K562 (cell line): ENCODE data around the gene MANEAL. TPM values are rescaled to one million over a fixed set of nuclear protein-coding genes. Genes with fewer than 3 reads are reported as not detected.

Experiments
- ELF2 ChIP-seq: fragments of 250-450 bp; sonication (Bioruptor Pico); IDR thresholded peaks from 2 replicates; pipeline ENCODE4 v1.5.0; 2021; ENCODE audit warnings: mild to moderate bottlenecking
- FOXP1 ChIP-seq: sonication (generic); formaldehyde crosslinking; IDR thresholded peaks from 2 replicates; pipeline ENCODE4 v1.8.0; 2022; ENCODE audit warnings: mild to moderate bottlenecking, missing genetic modification reagents
- GATAD2B ChIP-seq: fragments of 450-650 bp; IDR thresholded peaks from 2 replicates; pipeline ENCODE4 v1.6.1; 2017; ENCODE audit warnings: mild to moderate bottlenecking, borderline replicate concordance
- LARP7 ChIP-seq: fragments of 450-650 bp; IDR thresholded peaks from 2 replicates; pipeline ENCODE4 v1.6.1; 2016
- MEIS2 ChIP-seq: fragments of 450-650 bp; IDR thresholded peaks from 2 replicates; pipeline ENCODE4 v1.6.1; 2014; ENCODE audit warnings: mild to moderate bottlenecking; ENCODE audit not compliant: partially characterized antibody
- PHB ChIP-seq: fragments of 250-450 bp; sonication (Bioruptor Pico); IDR thresholded peaks from 2 replicates; pipeline ENCODE4 v1.5.0; 2021
- SIX5 ChIP-seq, 2 experiments: IDR thresholded peaks; 2 replicates each; pipeline ENCODE4 v1.6.1; 2011; ENCODE audit warnings: low read length in 2 of 2, borderline replicate concordance in 1 of 2, low read depth in 1 of 2, mild to moderate bottlenecking in 1 of 2, moderate library complexity in 1 of 2; ENCODE audit not compliant: insufficient read depth in 1 of 2
- THRAP3 ChIP-seq: fragments of 450-650 bp; IDR thresholded peaks from 2 replicates; pipeline ENCODE4 v1.6.1; 2016; ENCODE audit warnings: mild to moderate bottlenecking, inconsistent platforms, borderline replicate concordance
- ZC3H4 ChIP-seq: sonication (generic); formaldehyde crosslinking; IDR thresholded peaks from 2 replicates; pipeline ENCODE4 v1.9.0; 2021; ENCODE audit warnings: missing genetic modification reagents, borderline replicate concordance
- ZNF165 ChIP-seq: fragments of 250-450 bp; sonication (Bioruptor Pico); IDR thresholded peaks from 2 replicates; pipeline ENCODE4 v1.4.0; 2020; ENCODE audit warnings: borderline replicate concordance
- ZNF274 ChIP-seq: IDR thresholded peaks from 2 replicates; pipeline ENCODE4 v1.6.1; 2011; ENCODE audit warnings: low read depth, mild to moderate bottlenecking, low read length, moderate library complexity, borderline replicate concordance
- ZNF282 ChIP-seq: sonication (generic); formaldehyde crosslinking; IDR thresholded peaks from 2 replicates; pipeline ENCODE4 v1.8.1; 2023; ENCODE audit warnings: missing genetic modification reagents
- ZNF444 ChIP-seq: fragments of 250-450 bp; sonication (Bioruptor Pico); IDR thresholded peaks from 2 replicates; pipeline ENCODE4 v1.4.0; 2020; ENCODE audit warnings: mild to moderate bottlenecking, moderate library complexity
- polyA plus RNA-seq, 8 experiments: library from polyadenylated mRNA; depleted of rRNA in 4 of 8; stranded (reverse) in 5 of 8; unstranded in 3 of 8; fragments of >200 nt; fragmentation: Nextera tagmentation in 2 of 8; fragmentation: Illumina TruSeq in 1 of 8; extraction: Ambion mirVana in 2 of 8; extraction: Trizol in 1 of 8; gene quantifications; 2 replicates each; pipeline versions ENCODE4 v1.2.1 to v1.2.3, GENCODE V29; 2011 to 2014; ENCODE audit warnings: inconsistent platforms in 1 of 8, missing spikeins in 1 of 8
- total RNA-seq, 7 experiments: library from RNA; depleted of rRNA in 6 of 7; stranded (reverse); fragments of >200 nt in 6 of 7; fragmentation: Illumina TruSeq in 2 of 7; extraction: Trizol in 2 of 7; gene quantifications; 2 replicates each; pipeline versions ENCODE4 v1.2.1 to v1.2.3, GENCODE V29; 2011 to 2021; ENCODE audit warnings: low replicate concordance in 1 of 7
- TF ChIP-seq, protein P1 (sequence below): fragments of 450-650 bp; IDR thresholded peaks from 2 replicates; pipeline ENCODE4 v1.6.1; 2017; ENCODE audit warnings: mild to moderate bottlenecking, moderate library complexity
- TF ChIP-seq, protein P2 (sequence below): fragments of 450-650 bp; IDR thresholded peaks from 2 replicates; pipeline ENCODE4 v1.6.1; 2017; ENCODE audit warnings: antibody characterized with exemption
- TF ChIP-seq, protein P3 (sequence below): fragments of 450-650 bp; IDR thresholded peaks from 2 replicates; pipeline ENCODE4 v1.6.1; 2016
- TF ChIP-seq, protein P4 (sequence below): sonication (generic); formaldehyde crosslinking; IDR thresholded peaks from 2 replicates; pipeline ENCODE4 v1.8.0; 2023; ENCODE audit warnings: mild to moderate bottlenecking, missing genetic modification reagents
- TF ChIP-seq, protein P5 (sequence below), 2 experiments: fragments of 450-650 bp; conservative IDR thresholded peaks; 2 replicates each; pipeline ENCODE4 v1.6.1; 2017; ENCODE audit warnings: mild to moderate bottlenecking in 2 of 2, moderate library complexity in 2 of 2

The MANEAL gene
- total and polyA plus RNA-seq, 9 of the 15 experiments (the other 6 are each of a cell fraction or from before 2014, with no cell fraction given): 0.37 to 3.2 (median 1.2) TPM

DNA sequence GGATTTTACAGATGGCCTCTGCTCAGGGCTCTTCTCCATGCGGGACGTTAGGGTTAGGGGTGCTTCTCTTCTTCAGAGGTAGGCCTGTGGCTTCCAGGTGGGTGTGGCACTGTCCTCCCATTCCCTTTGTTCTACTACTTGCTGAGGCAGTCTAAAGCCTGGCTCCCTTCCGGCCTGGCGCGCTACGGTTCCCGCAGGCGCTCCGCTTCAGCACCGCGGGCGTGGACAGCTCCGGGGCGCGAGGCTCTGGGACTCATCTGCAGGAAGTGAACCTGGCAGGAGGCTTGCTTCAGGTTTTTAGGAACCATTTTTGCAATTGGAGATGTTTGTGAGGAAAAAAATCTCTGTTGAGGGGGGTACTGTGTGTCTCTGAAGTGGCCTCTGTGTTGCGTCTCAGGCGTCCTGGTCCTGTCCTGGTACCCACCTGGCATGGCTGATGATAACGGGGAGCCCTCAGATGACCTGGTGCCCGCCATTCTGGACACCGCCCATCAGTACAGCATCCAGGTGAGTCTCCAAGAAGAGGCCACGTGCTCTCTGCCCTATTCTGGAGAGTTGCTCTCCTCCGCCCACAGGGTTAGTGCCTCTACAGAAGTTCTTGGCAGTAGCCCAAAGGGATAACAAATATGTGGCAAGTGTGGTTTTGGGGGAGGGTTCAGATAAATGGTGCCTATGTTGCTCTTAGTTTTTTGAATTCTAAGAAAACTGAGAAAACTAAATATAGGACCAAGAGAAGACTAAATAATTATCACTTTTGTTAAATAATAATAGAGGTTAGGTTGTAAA lies 1.9 kb downstream of the MANEAL start (continued):
- TF ChIP-seq, protein P1, sequence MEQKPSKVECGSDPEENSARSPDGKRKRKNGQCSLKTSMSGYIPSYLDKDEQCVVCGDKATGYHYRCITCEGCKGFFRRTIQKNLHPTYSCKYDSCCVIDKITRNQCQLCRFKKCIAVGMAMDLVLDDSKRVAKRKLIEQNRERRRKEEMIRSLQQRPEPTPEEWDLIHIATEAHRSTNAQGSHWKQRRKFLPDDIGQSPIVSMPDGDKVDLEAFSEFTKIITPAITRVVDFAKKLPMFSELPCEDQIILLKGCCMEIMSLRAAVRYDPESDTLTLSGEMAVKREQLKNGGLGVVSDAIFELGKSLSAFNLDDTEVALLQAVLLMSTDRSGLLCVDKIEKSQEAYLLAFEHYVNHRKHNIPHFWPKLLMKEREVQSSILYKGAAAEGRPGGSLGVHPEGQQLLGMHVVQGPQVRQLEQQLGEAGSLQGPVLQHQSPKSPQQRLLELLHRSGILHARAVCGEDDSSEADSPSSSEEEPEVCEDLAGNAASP: no peak
- peak; percentile 88; the same call in 1 of the 2 replicates for TF ChIP-seq FOXP1
- TF ChIP-seq SIX5 (IDR thresholded peaks at IDR 0.05; ENCODE audit: borderline replicate concordance in 1 of 2, insufficient read depth in 1 of 2, low read depth in 1 of 2, low read length in 2 of 2): no peak
- TF ChIP-seq, protein P2, sequence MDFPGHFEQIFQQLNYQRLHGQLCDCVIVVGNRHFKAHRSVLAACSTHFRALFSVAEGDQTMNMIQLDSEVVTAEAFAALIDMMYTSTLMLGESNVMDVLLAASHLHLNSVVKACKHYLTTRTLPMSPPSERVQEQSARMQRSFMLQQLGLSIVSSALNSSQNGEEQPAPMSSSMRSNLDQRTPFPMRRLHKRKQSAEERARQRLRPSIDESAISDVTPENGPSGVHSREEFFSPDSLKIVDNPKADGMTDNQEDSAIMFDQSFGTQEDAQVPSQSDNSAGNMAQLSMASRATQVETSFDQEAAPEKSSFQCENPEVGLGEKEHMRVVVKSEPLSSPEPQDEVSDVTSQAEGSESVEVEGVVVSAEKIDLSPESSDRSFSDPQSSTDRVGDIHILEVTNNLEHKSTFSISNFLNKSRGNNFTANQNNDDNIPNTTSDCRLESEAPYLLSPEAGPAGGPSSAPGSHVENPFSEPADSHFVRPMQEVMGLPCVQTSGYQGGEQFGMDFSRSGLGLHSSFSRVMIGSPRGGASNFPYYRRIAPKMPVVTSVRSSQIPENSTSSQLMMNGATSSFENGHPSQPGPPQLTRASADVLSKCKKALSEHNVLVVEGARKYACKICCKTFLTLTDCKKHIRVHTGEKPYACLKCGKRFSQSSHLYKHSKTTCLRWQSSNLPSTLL: no peak
- no peak for TF ChIP-seq ZNF444 (CRISPR knock-in tag)
- no peak for TF ChIP-seq GATAD2B
- TF ChIP-seq LARP7: no peak
- TF ChIP-seq, protein P3, sequence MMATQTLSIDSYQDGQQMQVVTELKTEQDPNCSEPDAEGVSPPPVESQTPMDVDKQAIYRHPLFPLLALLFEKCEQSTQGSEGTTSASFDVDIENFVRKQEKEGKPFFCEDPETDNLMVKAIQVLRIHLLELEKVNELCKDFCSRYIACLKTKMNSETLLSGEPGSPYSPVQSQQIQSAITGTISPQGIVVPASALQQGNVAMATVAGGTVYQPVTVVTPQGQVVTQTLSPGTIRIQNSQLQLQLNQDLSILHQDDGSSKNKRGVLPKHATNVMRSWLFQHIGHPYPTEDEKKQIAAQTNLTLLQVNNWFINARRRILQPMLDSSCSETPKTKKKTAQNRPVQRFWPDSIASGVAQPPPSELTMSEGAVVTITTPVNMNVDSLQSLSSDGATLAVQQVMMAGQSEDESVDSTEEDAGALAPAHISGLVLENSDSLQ: no peak
- no peak for TF ChIP-seq ELF2 (CRISPR knock-in tag)
- no peak for TF ChIP-seq THRAP3
- TF ChIP-seq ZNF282 (CRISPR knock-in tag): no peak
- no peak for TF ChIP-seq MEIS2
- TF ChIP-seq, protein P4, sequence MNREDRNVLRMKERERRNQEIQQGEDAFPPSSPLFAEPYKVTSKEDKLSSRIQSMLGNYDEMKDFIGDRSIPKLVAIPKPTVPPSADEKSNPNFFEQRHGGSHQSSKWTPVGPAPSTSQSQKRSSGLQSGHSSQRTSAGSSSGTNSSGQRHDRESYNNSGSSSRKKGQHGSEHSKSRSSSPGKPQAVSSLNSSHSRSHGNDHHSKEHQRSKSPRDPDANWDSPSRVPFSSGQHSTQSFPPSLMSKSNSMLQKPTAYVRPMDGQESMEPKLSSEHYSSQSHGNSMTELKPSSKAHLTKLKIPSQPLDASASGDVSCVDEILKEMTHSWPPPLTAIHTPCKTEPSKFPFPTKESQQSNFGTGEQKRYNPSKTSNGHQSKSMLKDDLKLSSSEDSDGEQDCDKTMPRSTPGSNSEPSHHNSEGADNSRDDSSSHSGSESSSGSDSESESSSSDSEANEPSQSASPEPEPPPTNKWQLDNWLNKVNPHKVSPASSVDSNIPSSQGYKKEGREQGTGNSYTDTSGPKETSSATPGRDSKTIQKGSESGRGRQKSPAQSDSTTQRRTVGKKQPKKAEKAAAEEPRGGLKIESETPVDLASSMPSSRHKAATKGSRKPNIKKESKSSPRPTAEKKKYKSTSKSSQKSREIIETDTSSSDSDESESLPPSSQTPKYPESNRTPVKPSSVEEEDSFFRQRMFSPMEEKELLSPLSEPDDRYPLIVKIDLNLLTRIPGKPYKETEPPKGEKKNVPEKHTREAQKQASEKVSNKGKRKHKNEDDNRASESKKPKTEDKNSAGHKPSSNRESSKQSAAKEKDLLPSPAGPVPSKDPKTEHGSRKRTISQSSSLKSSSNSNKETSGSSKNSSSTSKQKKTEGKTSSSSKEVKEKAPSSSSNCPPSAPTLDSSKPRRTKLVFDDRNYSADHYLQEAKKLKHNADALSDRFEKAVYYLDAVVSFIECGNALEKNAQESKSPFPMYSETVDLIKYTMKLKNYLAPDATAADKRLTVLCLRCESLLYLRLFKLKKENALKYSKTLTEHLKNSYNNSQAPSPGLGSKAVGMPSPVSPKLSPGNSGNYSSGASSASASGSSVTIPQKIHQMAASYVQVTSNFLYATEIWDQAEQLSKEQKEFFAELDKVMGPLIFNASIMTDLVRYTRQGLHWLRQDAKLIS (CRISPR knock-in tag): peak; percentile 72; the same call in 1 of the 2 replicates
- no peak for TF ChIP-seq ZNF165 (CRISPR knock-in tag)
- TF ChIP-seq PHB (CRISPR knock-in tag): no peak
- no peak for TF ChIP-seq ZC3H4
- TF ChIP-seq, protein P5, sequence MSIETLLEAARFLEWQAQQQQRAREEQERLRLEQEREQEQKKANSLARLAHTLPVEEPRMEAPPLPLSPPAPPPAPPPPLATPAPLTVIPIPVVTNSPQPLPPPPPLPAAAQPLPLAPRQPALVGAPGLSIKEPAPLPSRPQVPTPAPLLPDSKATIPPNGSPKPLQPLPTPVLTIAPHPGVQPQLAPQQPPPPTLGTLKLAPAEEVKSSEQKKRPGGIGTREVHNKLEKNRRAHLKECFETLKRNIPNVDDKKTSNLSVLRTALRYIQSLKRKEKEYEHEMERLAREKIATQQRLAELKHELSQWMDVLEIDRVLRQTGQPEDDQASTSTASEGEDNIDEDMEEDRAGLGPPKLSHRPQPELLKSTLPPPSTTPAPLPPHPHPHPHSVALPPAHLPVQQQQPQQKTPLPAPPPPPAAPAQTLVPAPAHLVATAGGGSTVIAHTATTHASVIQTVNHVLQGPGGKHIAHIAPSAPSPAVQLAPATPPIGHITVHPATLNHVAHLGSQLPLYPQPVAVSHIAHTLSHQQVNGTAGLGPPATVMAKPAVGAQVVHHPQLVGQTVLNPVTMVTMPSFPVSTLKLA (conservative IDR thresholded peaks at IDR 0.05): peak; percentile 81 to 91
- no peak for TF ChIP-seq ZNF274
